IMR-90 (cell line): ENCODE results near the gene VIPR2. TPM values are rescaled to one million over a fixed set of nuclear protein-coding genes. Genes with fewer than 3 reads are reported as not detected.

Experiments
- ATAC-seq: fragments of 200-7000 bp; cut with Tn5 transposase; 2 replicates; pipeline ENCODE4 v1.9.1; 2020; ENCODE audit warnings: low read depth, mild to moderate bottlenecking, moderate library complexity
- BruUV-seq: library from RNA; stranded (reverse); fragments of 400-500 nt; replicated peaks from 2 replicates; lab custom pipeline; 2021; lab: Mats Ljungman, UMichigan
- CTCF ChIA-PET: fragments of 300-600 bp; formaldehyde crosslinking; extraction: SDS; loops from one replicate; lab custom pipeline; 2021; ENCODE audit warnings: antibody characterized with exemption; lab: Yijun Ruan, JAX
- POLR2A ChIA-PET: fragments of 300-600 bp; sonication (Branson Sonifier 250); formaldehyde crosslinking; loops from one replicate; lab custom pipeline; 2022; ENCODE audit warnings: antibody characterized with exemption; ENCODE audit not compliant: unreplicated experiment; lab: Charles Lee
- DNase-seq: peaks from one replicate; pipeline ENCODE4 v3.0.0; 2013
- H2AFZ ChIP-seq: replicated peaks from 2 replicates; pipeline ENCODE3; 2013; ENCODE audit warnings: low read length, mild to moderate bottlenecking; ENCODE audit not compliant: poor library complexity
- H2AK5ac ChIP-seq: 2 replicates; pipeline ENCODE4 v1.6.1; 2013; ENCODE audit warnings: low read depth, low read length, inconsistent platforms
- H2AK9ac ChIP-seq: replicated peaks from 2 replicates; pipeline ENCODE3; 2013; ENCODE audit warnings: mild to moderate bottlenecking, low read depth, low read length, moderate library complexity; ENCODE audit not compliant: poor library complexity
- H2BK120ac ChIP-seq: 2 replicates; pipeline ENCODE4 v1.6.1; 2013; ENCODE audit warnings: low read depth, low read length, inconsistent platforms
- H2BK15ac ChIP-seq: 3 replicates; pipeline ENCODE4 v1.6.1; 2013; ENCODE audit warnings: low read depth, low read length, inconsistent platforms
- H2BK20ac ChIP-seq: 2 replicates; pipeline ENCODE4 v1.6.1; 2013; ENCODE audit warnings: low read depth, mild to moderate bottlenecking, inconsistent platforms, low read length, moderate library complexity
- H2BK5ac ChIP-seq: 2 replicates; pipeline ENCODE4 v1.6.1; 2013; ENCODE audit warnings: mild to moderate bottlenecking, low read depth, low read length, inconsistent platforms; ENCODE audit not compliant: poor library complexity, severe bottlenecking
- H3K14ac ChIP-seq: replicated peaks from 2 replicates; pipeline ENCODE4 v1.6.1; 2013; ENCODE audit warnings: low read depth, low read length, inconsistent platforms
- H3K18ac ChIP-seq: 2 replicates; pipeline ENCODE4 v1.6.1; 2013; ENCODE audit warnings: low read depth, low read length, control low read depth
- H3K23ac ChIP-seq: 2 replicates; pipeline ENCODE4 v1.6.1; 2013; ENCODE audit warnings: low read depth, low read length, inconsistent platforms
- H3K27ac ChIP-seq: 2 replicates; pipeline ENCODE4 v1.5.1; 2013; ENCODE audit warnings: mild to moderate bottlenecking, control low read depth, low read length; ENCODE audit not compliant: insufficient read depth
- H3K27me3 ChIP-seq: 2 replicates; pipeline ENCODE4 v1.6.1; 2013; ENCODE audit warnings: low read length; ENCODE audit not compliant: control insufficient read depth, insufficient read depth
- H3K36me3 ChIP-seq: 2 replicates; pipeline ENCODE4 v1.6.1; 2013; ENCODE audit warnings: low read length, mixed read lengths; ENCODE audit not compliant: control insufficient read depth, insufficient read depth
- H3K4ac ChIP-seq: 2 replicates; pipeline ENCODE4 v1.6.1; 2013; ENCODE audit warnings: low read depth, low read length, inconsistent platforms
- H3K4me1 ChIP-seq: 2 replicates; pipeline ENCODE4 v1.6.1; 2013; ENCODE audit warnings: low read length, mixed read lengths; ENCODE audit not compliant: control insufficient read depth, insufficient read depth
- H3K4me2 ChIP-seq: 2 replicates; pipeline ENCODE4 v1.6.1; 2013; ENCODE audit warnings: low read depth, mild to moderate bottlenecking, control low read depth, low read length, moderate library complexity
- H3K4me3 ChIP-seq: 2 replicates; pipeline ENCODE4 v1.5.1; 2013; ENCODE audit warnings: low read depth, mild to moderate bottlenecking, control low read depth, low read length, moderate library complexity; ENCODE audit not compliant: insufficient read depth
- H3K56ac ChIP-seq: 2 replicates; pipeline ENCODE4 v1.6.1; 2013; ENCODE audit warnings: low read length, inconsistent platforms; ENCODE audit not compliant: insufficient read depth; ENCODE audit errors: extremely low read depth
- H3K79me1 ChIP-seq, 2 experiments: 2 replicates each; pipeline ENCODE4 v1.6.1; 2013; ENCODE audit warnings: low read length in 2 of 2, inconsistent platforms in 1 of 2, low read depth in 1 of 2
- H3K9ac ChIP-seq: 2 replicates; pipeline ENCODE4 v1.6.1; 2013; ENCODE audit warnings: low read depth, low read length, control low read depth
- H3K9me1 ChIP-seq: 2 replicates; pipeline ENCODE4 v1.6.1; 2013; ENCODE audit warnings: low read length, inconsistent platforms; ENCODE audit not compliant: insufficient read depth
- H3K9me3 ChIP-seq: 2 replicates; pipeline ENCODE4 v1.6.1; 2013; ENCODE audit warnings: low read length; ENCODE audit not compliant: control insufficient read depth, insufficient read depth
- H4K20me1 ChIP-seq: 2 replicates; pipeline ENCODE4 v1.6.1; 2013; ENCODE audit warnings: low read length, inconsistent platforms; ENCODE audit not compliant: insufficient read depth
- H4K5ac ChIP-seq: 2 replicates; pipeline ENCODE4 v1.6.1; 2013; ENCODE audit warnings: mild to moderate bottlenecking, low read depth, low read length, control low read depth
- H4K8ac ChIP-seq, 2 experiments: 2 replicates each; pipeline ENCODE4 v1.6.1; 2013; ENCODE audit warnings: low read depth in 2 of 2, low read length in 2 of 2, control low read depth in 1 of 2, inconsistent platforms in 1 of 2
- H4K91ac ChIP-seq: 2 replicates; pipeline ENCODE4 v1.6.1; 2013; ENCODE audit warnings: low read depth, low read length, inconsistent platforms; ENCODE audit not compliant: insufficient read depth
- CEBPB ChIP-seq: IDR thresholded peaks from 2 replicates; pipeline ENCODE4 v1.6.1; 2012; ENCODE audit warnings: low read depth, low read length, improper control_type of control experiment
- CHD1 ChIP-seq: IDR thresholded peaks from 2 replicates; pipeline ENCODE4 v1.6.1; 2012; ENCODE audit warnings: low read depth, low read length, improper control_type of control experiment
- CTCF ChIP-seq: conservative IDR thresholded peaks from 2 replicates; pipeline ENCODE4 v1.5.1; 2012; ENCODE audit warnings: mild to moderate bottlenecking, low read depth, low read length, improper control_type of control experiment
- FOS ChIP-seq: fragments of 150-350 bp; IDR thresholded peaks from 2 replicates; pipeline ENCODE4 v1.6.1; 2016; ENCODE audit warnings: low read depth, low read length
- MAFK ChIP-seq: IDR thresholded peaks from 2 replicates; pipeline ENCODE4 v1.6.1; 2012; ENCODE audit warnings: low read depth, low read length, improper control_type of control experiment
- MAZ ChIP-seq: IDR thresholded peaks from 2 replicates; pipeline ENCODE4 v1.6.1; 2012; ENCODE audit warnings: low read depth, mild to moderate bottlenecking, low read length, improper control_type of control experiment, moderate library complexity, borderline replicate concordance
- MXI1 ChIP-seq: IDR thresholded peaks from 2 replicates; pipeline ENCODE4 v1.6.1; 2012; ENCODE audit warnings: low read depth, mild to moderate bottlenecking, low read length, moderate library complexity, borderline replicate concordance
- NFE2L2 ChIP-seq: fragments of 150-350 bp; IDR thresholded peaks from 2 replicates; pipeline ENCODE4 v1.6.1; 2016; ENCODE audit warnings: low read depth, mild to moderate bottlenecking, low read length
- POLR2A ChIP-seq: IDR thresholded peaks from 2 replicates; pipeline ENCODE4 v1.6.1; 2012; ENCODE audit warnings: mild to moderate bottlenecking, low read depth, low read length
- RAD21 ChIP-seq: IDR thresholded peaks from 2 replicates; pipeline ENCODE4 v1.6.1; 2012; ENCODE audit warnings: low read length, improper control_type of control experiment
- RCOR1 ChIP-seq: IDR thresholded peaks from 2 replicates; pipeline ENCODE4 v1.6.1; 2012; ENCODE audit warnings: mild to moderate bottlenecking, low read length, improper control_type of control experiment; ENCODE audit not compliant: insufficient replicate concordance
- RFX5 ChIP-seq: IDR thresholded peaks from 2 replicates; pipeline ENCODE4 v1.8.0; 2012; ENCODE audit warnings: low read depth, mild to moderate bottlenecking, low read length, moderate library complexity
- SMC3 ChIP-seq: fragments of 150-350 bp; IDR thresholded peaks from 2 replicates; pipeline ENCODE4 v1.6.1; 2016; ENCODE audit warnings: low read depth, mild to moderate bottlenecking, antibody characterized with exemption, low read length, moderate library complexity
- WGBS, 2 experiments: methylation state at CpG; one replicate each; pipeline versions ENCODE4 v1.1.5 to v1.1.7; 2013; ENCODE audit warnings: missing lambda C conversion rate in 2 of 2; ENCODE audit not compliant: insufficient read length in 1 of 2; ENCODE audit errors: extremely low coverage in 2 of 2; 5-methylcytosine and 5-hydroxymethylcytosine counted together
- dilution Hi-C: fragments of 300-500 bp; cut with HindIII; formaldehyde crosslinking; loops from one replicate; pipeline ENCODE4 v1.14.3; 2018; ENCODE audit warnings: low sequenced_read_pairs; ENCODE audit not compliant: unreplicated experiment
- in situ Hi-C: fragments of 300-500 bp; cut with MboI; formaldehyde crosslinking; loops from 3 replicates; pipeline ENCODE4 v1.14.3; 2019; ENCODE audit warnings: low sequenced_read_pairs, inconsistent platforms, mixed read lengths
- intact Hi-C: fragments of 100-400 bp; cut with micrococcal nuclease; formaldehyde crosslinking; loops from 2 replicates; pipeline ENCODE4 v1.10.0; 2022
- polyA plus RNA-seq, 3 experiments: library from polyadenylated mRNA; depleted of rRNA; stranded (reverse); fragments of >200 nt; gene quantifications; 2 replicates each; pipeline ENCODE4 v1.2.3, GENCODE V29; 2012; ENCODE audit warnings: low replicate concordance in 1 of 3
- total RNA-seq: library from RNA; depleted of rRNA; stranded (reverse); fragments of >200 nt; gene quantifications from 2 replicates; pipeline ENCODE4 v1.2.3, GENCODE V29; 2012
- TF ChIP-seq, protein P1 (sequence below): fragments of 150-350 bp; IDR thresholded peaks from 2 replicates; pipeline ENCODE4 v1.6.1; 2017; ENCODE audit warnings: mild to moderate bottlenecking, antibody characterized with exemption, low read length, low read depth
- TF ChIP-seq, protein P2 (sequence below): fragments of 150-350 bp; IDR thresholded peaks from 2 replicates; pipeline ENCODE4 v1.6.1; 2016; ENCODE audit warnings: low read depth, mild to moderate bottlenecking, low read length, moderate library complexity, borderline replicate concordance

Gene VIPR2
- total and polyA plus RNA-seq, 2 of the 4 experiments (the other 2 are of a cell fraction) = not detected

- Histone ChIP-seq H3K27ac (no peak overlapping the region), H3K23ac (no peak overlapping the region), H3K36me3 (no peaks in the 10 kb centered on the region), H4K20me1 (no peaks in the 10 kb centered on the region), H2BK15ac (no peak overlapping the region), H3K4me2 (no peak overlapping the region), H3K4me1 (no peaks in the 10 kb centered on the region), H4K8ac (no peak overlapping the region), H3K79me1 (no peaks in the 10 kb centered on the region), H3K56ac (no peak overlapping the region), H3K14ac (no peak overlapping the region), H3K18ac (no peak overlapping the region), H3K4ac (no peak overlapping the region), H2AK9ac (no peak overlapping the region), H4K5ac (no peak overlapping the region), H2AFZ (no peak overlapping the region), H3K9ac (no peak overlapping the region), H3K9me3 (peaks cover 22% of the 10 kb centered on the region), H3K4me3 (no peak overlapping the region), H3K27me3 (no peaks in the 10 kb centered on the region), H2AK5ac (no peak overlapping the region), H4K91ac (no peak overlapping the region), H2BK5ac (no peak overlapping the region), H2BK20ac (no peak overlapping the region), H3K9me1 (no peaks in the 10 kb centered on the region), H2BK120ac (no peak overlapping the region)
- TF ChIP-seq RCOR1 (no peak), MXI1 (no peak), POLR2A (no peak), NFE2L2 (no peak), RFX5 (no peak), MAFK (no peak), CEBPB (no peak), FOS (no peak), SMC3 (no peak), MAZ (no peak), RAD21 (no peak), CHD1 (no peak), CTCF (no peak)
- TF ChIP-seq, protein P1, sequence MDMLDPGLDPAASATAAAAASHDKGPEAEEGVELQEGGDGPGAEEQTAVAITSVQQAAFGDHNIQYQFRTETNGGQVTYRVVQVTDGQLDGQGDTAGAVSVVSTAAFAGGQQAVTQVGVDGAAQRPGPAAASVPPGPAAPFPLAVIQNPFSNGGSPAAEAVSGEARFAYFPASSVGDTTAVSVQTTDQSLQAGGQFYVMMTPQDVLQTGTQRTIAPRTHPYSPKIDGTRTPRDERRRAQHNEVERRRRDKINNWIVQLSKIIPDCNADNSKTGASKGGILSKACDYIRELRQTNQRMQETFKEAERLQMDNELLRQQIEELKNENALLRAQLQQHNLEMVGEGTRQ = no peak
- TF ChIP-seq, protein P2, sequence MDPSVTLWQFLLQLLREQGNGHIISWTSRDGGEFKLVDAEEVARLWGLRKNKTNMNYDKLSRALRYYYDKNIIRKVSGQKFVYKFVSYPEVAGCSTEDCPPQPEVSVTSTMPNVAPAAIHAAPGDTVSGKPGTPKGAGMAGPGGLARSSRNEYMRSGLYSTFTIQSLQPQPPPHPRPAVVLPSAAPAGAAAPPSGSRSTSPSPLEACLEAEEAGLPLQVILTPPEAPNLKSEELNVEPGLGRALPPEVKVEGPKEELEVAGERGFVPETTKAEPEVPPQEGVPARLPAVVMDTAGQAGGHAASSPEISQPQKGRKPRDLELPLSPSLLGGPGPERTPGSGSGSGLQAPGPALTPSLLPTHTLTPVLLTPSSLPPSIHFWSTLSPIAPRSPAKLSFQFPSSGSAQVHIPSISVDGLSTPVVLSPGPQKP = no peak
- dilution Hi-C loops = no loop called here
- DNase-seq (no peak), ATAC-seq (no peak)
- BruUV-seq = no TSS peak
- in situ Hi-C loops = no loop called here
- 53% methylated on average over 3 of the region's 3 CpGs; no CpG with 5 or more reads in 1 of the 2 experiments for WGBS, 2 experiments
- intact Hi-C loops = no loop called here
- POLR2A ChIA-PET = no interaction called here
- CTCF ChIA-PET = no interaction called here
These were observed 85.0 kb downstream of the VIPR2 start for GRCh38 chr7:159059629-159060028.
